Glutamatergic neuron (in vitro differentiated cells): Measurements from ENCODE around the gene ITPKB. TPM values are rescaled to one million over a fixed set of nuclear protein-coding genes. Genes with fewer than 3 reads are reported as not detected.

Source experiments
- DNase-seq: peaks from one replicate; pipeline ENCODE4 v3.0.0; 2022
- H3K27ac Mint-ChIP-seq: one replicate; pipeline ENCODE4 v1.8.0; 2020; ENCODE audit warnings: mild to moderate bottlenecking, mixed read lengths, inconsistent platforms; ENCODE audit not compliant: unreplicated experiment
- H3K27me3 Mint-ChIP-seq: one replicate; pipeline ENCODE4 v1.8.0; 2020; ENCODE audit warnings: mild to moderate bottlenecking, moderate library complexity, mixed read lengths, inconsistent platforms; ENCODE audit not compliant: unreplicated experiment
- H3K36me3 Mint-ChIP-seq: one replicate; pipeline ENCODE4 v1.8.0; 2020; ENCODE audit warnings: mild to moderate bottlenecking, mixed read lengths, inconsistent platforms; ENCODE audit not compliant: unreplicated experiment
- H3K4me1 Mint-ChIP-seq: one replicate; pipeline ENCODE4 v1.8.0; 2020; ENCODE audit warnings: mild to moderate bottlenecking, low read depth, mixed read lengths, inconsistent platforms; ENCODE audit not compliant: unreplicated experiment
- H3K4me3 Mint-ChIP-seq: one replicate; pipeline ENCODE4 v1.8.0; 2020; ENCODE audit warnings: mild to moderate bottlenecking, mixed read lengths, inconsistent platforms; ENCODE audit not compliant: unreplicated experiment
- H3K9me3 Mint-ChIP-seq: one replicate; pipeline ENCODE4 v1.8.0; 2020; ENCODE audit warnings: mild to moderate bottlenecking, moderate library complexity, mixed read lengths, inconsistent platforms; ENCODE audit not compliant: unreplicated experiment
- total RNA-seq: library from RNA; stranded (reverse); fragmentation: NEBNext Ultra II Directional; extraction: Animal tissue kit (Norgen Biotek cat#: 25700); gene quantifications from one replicate; pipeline ENCODE4 v1.2.1, GENCODE V29; 2021; ENCODE audit not compliant: unreplicated experiment
- TF ChIP-seq, protein P1 (sequence below): fragments of 200-600 bp; sonication (generic); IDR thresholded peaks from one replicate; pipeline ENCODE4 v1.5.0; 2021; ENCODE audit not compliant: partially characterized antibody, unreplicated experiment

ITPKB gene
- total RNA-seq, 1 donor from 2014 or later, result 0.34 TPM

- Mint-ChIP-seq H3K27ac (no peak overlapping the region), H3K27me3 (peaks cover 9% of the 10 kb centered on the region), H3K9me3 (peaks cover 1% of the 10 kb centered on the region), H3K4me1 (no peaks in the 10 kb centered on the region), H3K36me3 (no peaks in the 10 kb centered on the region), H3K4me3 (no peak overlapping the region)
- TF ChIP-seq, protein P1, sequence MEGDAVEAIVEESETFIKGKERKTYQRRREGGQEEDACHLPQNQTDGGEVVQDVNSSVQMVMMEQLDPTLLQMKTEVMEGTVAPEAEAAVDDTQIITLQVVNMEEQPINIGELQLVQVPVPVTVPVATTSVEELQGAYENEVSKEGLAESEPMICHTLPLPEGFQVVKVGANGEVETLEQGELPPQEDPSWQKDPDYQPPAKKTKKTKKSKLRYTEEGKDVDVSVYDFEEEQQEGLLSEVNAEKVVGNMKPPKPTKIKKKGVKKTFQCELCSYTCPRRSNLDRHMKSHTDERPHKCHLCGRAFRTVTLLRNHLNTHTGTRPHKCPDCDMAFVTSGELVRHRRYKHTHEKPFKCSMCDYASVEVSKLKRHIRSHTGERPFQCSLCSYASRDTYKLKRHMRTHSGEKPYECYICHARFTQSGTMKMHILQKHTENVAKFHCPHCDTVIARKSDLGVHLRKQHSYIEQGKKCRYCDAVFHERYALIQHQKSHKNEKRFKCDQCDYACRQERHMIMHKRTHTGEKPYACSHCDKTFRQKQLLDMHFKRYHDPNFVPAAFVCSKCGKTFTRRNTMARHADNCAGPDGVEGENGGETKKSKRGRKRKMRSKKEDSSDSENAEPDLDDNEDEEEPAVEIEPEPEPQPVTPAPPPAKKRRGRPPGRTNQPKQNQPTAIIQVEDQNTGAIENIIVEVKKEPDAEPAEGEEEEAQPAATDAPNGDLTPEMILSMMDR, result no peak
- DNase-seq, result no peak
Observed at GRCh38 chr1:226739696-226740065, 599 bp upstream of the ITPKB start.

- H3K9me3 Mint-ChIP-seq, result peaks cover 1% of the 10 kb centered on the region
- peaks cover 9% of the 10 kb centered on the region for H3K27me3 Mint-ChIP-seq
- H3K4me1 Mint-ChIP-seq, result no peaks in the 10 kb centered on the region
- no peaks in the 10 kb centered on the region for H3K36me3 Mint-ChIP-seq
- TF ChIP-seq, protein P1, result no peak
- peak overlapping the region; percentile 76 for H3K4me3 Mint-ChIP-seq
- DNase-seq, result peak; percentile 55
- H3K27ac Mint-ChIP-seq, result no peak overlapping the region
Observed at GRCh38 chr1:226738421-226738994, 574 bp downstream of the ITPKB start.

DNA sequence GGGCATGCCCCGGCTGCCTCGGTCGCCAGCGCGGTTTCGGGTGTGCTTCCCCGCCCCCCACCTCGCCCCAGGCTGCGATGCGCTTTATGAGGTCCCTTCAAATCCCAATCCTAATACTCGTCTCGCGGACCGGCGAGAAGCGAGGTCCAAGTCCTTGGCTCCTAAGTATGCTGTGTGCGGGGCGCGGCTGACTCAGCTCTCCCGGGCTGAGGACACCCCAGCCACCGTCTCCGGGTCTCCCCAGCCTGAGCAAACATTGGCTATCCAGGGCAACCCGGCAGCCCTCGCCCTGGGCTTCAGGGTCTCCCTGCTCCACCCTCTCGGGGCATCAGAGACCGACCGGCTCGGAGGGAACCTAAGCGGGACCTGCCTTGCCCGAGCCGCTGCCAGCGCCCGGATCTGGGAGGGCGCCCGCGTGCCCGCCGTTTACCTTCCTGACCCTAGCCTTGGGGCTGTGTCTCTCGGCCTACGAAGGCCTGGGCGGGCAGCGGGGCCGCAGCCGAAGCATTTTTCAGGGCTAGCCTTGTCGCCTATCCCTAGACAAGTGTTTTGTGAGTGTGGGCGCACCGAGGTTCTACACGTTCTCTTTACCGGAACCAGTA, 1.2 kb downstream of the ITPKB start:
- H3K4me1 Mint-ChIP-seq, result no peaks in the 10 kb centered on the region
- peak; percentile 48 for DNase-seq
- peaks cover 9% of the 10 kb centered on the region for H3K27me3 Mint-ChIP-seq
- TF ChIP-seq, protein P1, result no peak
- peaks cover under 1% of the 10 kb centered on the region for H3K9me3 Mint-ChIP-seq
- H3K4me3 Mint-ChIP-seq, result peak overlapping the region; percentile 76
- no peak overlapping the region for H3K27ac Mint-ChIP-seq
- H3K36me3 Mint-ChIP-seq, result no peaks in the 10 kb centered on the region

- no peaks in the 10 kb centered on the region for H3K9me3 Mint-ChIP-seq
- peaks cover 9% of the 10 kb centered on the region for H3K27me3 Mint-ChIP-seq
- DNase-seq, result peak; percentile 56
- H3K4me1 Mint-ChIP-seq, result no peaks in the 10 kb centered on the region
- no peak overlapping the region for H3K27ac Mint-ChIP-seq
- H3K36me3 Mint-ChIP-seq, result no peaks in the 10 kb centered on the region
- H3K4me3 Mint-ChIP-seq, result peak overlapping the region; percentile 76
- TF ChIP-seq, protein P1, result no peak
Observed at GRCh38 chr1:226736908-226737818, 1.9 kb downstream of the ITPKB start.
